Smooth muscle cell of the brain vasculature (primary cell): Measurements from ENCODE around the gene GRID1.
"Not testable (repeated sequence)": the region's sequence is repeated elsewhere in the genome, so short reads cannot be mapped to it uniquely, and the experiment has no call there.

Experiments
- DNase-seq: peaks from one replicate; pipeline ENCODE4 v3.0.0-alpha.2; 2012; ENCODE audit warnings: low read depth, low spot score

GRID1 gene

DNA sequence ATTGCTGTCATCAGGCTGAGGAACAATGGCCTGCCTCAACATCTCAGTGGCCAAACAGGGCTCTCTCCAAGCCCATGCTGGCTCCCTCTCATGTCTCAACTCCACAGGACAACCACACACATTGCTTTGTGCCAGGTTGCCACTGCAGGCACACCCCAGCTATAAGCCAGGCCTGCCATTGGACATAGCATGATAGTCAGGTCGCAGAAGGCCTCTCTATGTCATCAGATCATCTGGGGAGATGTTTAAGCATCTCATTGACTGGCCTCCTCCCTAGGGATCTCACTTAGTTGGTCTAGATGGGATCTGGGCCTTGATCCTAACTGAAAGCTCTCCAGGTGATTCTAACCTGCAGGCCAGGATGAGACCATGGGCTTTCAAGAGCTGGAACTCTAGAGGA, 257.2 kb downstream of the GRID1 start:
- DNase-seq, result no peak

GRCh38 chr10:86108696-86109095, 257.9 kb downstream of the GRID1 start:
- no peak for DNase-seq

DNA sequence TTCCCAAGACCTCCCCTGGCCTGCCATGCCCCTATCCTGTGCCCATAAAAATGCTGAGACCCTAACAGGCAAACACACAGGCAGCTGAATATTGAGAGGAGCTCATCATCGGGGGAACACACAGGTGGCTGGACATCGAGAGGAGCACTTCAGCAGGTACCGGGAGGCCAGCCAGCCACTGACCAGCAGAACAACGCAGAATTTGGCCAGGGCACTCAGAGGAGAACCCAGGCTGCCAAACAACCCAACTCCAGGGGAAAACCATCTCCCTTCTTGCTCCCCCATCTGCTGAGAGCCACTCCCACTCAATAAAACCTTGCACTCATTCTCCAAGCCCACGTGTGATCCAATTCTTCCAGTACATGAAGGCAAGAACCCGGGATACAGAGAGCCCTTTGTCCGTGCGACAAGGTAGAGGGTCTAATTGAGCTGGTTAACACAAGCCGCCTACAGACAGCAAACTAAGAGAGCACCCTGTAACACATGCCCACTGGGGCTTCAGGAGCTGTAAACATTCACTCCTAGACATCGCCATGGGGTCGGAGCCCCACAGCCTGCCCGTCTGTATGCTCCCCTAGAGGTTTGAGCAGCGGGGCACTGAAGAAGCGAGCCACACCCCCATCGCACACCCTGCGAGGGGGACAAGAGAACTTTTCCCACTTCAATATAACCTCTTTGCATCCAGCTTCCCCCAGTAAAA, 258.8 kb downstream of the GRID1 start:
- DNase-seq, result not testable (repeated sequence)

GRCh38 chr10:86107131-86107530, 259.5 kb downstream of the GRID1 start:
- DNase-seq, result no peak

- no peak for DNase-seq
Measured at GRCh38 chr10:86106616-86107015, 260.0 kb downstream of the GRID1 start.

GRCh38 chr10:86105640-86106039, 261.0 kb downstream of the GRID1 start:
- DNase-seq, result no peak

- DNase-seq, result no peak
Measured at GRCh38 chr10:86105181-86105580, 261.4 kb downstream of the GRID1 start.

DNA sequence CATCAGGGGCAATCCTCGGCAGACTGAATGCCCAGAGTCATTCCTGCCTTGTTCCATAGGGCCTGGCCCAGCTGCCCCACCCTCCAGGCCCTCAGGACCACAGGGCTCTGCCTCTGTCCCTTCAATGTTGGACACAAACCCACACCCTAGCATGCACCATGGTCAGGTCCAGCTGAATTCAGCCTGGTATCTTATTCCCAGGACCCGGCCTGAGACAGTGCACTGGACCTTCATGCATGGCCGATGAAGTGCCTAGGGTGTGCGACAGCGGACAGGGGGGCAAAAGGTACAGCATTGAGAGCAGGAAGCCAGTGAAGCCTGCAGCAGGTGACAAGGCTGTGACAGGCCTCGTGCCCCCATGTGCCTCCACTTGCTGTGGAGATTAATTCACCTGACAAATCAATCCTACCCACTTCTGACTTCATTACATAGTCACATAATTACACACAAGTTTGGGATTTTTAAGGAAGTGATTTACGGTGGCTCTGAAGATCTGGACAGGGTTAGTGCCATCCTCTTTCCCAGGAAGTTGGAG, 261.9 kb downstream of the GRID1 start:
- no peak for DNase-seq

DNA sequence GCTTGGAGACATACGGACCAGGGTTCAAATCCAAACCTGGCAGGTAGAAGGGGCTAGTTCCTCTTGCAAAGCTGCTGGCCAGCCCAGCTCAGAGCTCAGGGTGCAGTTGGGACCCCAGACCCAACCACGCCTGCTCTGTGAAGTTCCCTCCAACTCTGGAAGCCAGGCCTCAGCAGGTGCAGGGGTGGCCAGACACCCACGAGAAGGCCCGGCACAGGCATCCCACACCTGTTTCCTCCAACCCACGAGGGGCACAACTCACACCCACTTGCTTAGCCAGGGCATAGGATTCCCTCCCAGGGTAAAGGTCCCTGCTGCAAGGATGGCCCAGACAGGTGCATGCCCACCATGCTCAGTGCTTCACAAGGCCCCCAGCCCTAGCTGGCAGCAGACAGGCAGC, 262.4 kb downstream of the GRID1 start:
- DNase-seq, result no peak

GRCh38 chr10:86103391-86104101, 263.0 kb downstream of the GRID1 start:
- DNase-seq, result no peak

- DNase-seq, result no peak
Measured at GRCh38 chr10:86102451-86102850, 264.1 kb downstream of the GRID1 start.

GRCh38 chr10:86102031-86102430, 264.6 kb downstream of the GRID1 start:
- no peak for DNase-seq

- DNase-seq, result no peak
Measured at GRCh38 chr10:86100581-86101061, 266.0 kb downstream of the GRID1 start.

- no peak for DNase-seq
Measured at GRCh38 chr10:86099542-86100334, 266.9 kb downstream of the GRID1 start.

DNA sequence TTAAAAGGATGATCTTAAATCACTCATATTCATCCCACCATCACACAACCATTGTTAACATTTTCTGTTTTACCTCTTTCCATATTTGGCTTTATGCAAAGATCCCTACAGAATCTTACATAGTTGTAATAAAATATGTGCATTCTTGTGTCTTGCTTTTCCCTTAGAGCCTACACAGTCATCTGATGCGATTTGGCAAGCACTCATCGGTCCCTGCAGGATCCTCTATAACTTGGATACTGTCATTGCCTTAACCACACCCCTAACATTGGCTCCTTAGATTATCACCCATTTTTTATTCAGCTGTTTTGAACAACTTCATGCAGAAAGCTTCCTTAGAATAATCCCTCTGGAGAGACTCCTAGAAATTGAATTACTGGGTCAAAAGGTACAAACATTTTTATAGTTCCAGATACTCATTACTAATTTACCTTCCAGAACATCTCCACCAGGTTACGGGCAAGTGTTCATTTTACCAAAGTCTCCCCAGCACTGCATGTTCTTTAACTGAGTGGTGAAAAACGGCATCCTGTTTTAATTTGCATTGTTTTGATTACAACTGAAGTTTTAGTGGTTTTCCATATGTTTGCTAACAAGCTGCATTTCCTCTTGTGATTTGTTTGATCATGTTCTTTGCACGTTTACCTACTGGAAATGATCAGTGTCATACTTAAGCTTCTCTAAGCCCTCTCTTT, 268.3 kb downstream of the GRID1 start:
- no peak for DNase-seq

GRCh38 chr10:86095061-86095460, 271.5 kb downstream of the GRID1 start:
- DNase-seq, result not testable (repeated sequence)

DNA sequence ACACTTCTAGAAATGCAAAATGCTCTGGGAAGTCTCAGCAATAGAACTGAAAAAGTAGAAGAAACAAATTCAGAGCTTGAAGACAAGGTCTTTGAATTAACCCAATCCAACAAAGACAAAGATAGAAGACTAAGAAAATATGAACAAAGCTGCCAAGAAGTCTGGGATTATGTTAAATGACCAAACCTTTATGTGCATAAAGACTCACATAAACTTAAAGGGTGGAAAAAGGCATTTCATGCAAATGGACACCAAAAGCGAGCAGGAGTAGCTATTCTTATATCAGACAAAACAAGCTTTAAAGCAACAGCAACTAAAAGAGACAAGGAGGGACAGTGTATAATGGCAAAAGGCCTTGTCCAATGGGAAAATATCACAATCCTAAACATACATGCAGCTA, 274.3 kb downstream of the GRID1 start:
- DNase-seq, result not testable (repeated sequence)

- DNase-seq, result no peak
Measured at GRCh38 chr10:86091216-86091615, 275.4 kb downstream of the GRID1 start.

DNA sequence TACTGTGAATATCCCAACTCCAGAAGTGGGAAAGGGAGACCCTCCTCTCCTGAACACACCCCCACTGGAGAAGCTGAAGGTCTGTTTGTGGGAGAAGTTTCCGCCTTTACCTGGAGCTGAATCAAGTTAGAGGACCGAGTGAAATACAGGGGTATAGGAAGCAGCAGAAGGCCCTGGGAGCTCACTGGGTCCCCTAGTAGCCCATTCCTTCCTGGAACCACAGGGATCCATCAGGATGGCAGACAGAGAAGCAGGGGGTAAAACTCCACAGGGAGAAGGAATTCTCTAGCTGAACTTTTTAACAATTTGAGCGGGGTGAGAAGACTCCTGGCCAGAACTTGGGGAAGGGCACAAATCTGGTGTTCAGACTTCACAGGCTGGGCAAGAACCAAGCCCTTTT, 275.8 kb downstream of the GRID1 start:
- DNase-seq, result no peak

DNA sequence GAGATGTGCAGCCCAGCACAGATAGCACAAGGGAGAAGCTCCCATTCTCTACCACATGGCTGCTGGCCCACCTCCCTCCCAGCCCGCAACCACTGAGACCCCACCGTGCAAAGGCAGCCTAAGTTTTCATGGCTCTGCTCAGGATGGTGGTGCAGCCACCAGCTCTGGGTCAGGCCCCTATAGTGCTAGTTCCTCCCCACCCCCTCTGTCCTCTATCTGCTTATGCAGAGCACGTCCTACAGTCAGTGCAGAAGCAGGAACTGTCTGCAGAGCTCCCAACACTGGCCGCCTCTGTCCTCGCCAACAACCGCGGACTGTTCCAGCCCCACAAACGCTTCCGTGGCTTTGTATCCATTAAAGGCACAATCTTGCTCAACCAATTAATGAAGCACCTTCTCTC, 278.9 kb downstream of the GRID1 start:
- DNase-seq, result no peak

GRCh38 chr10:86086418-86086817, 280.2 kb downstream of the GRID1 start:
- no peak for DNase-seq

GRCh38 chr10:86085686-86086085, 280.9 kb downstream of the GRID1 start:
- no peak for DNase-seq
